ENCODE results near the gene LRRC71. TPM values are rescaled to one million over a fixed set of nuclear protein-coding genes. Genes with fewer than 3 reads are reported as not detected.

Gene LRRC71
- total RNA-seq, 1 experiment from 2014 or later: not detected

DNA sequence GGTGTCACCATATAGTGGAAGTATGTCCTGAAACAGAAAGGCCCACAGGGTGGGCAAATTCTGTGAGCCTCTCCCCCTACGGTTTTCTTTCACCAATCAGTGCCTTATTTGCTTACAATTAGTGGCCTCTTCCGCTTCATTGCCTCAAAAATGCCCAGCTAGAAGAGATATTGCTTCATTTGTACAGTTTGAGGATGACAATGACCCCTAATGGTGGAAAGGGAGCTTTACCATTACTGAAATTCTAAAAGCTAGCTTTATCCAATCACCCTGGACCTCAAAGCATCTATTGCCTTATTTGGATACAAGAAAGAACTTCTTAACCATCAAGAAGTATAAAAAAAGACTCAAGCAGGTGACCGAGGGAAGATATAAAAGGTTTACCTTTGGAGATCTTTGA is 49.6 kb downstream of the LRRC71 start:
- no peak overlapping the region for H3K27ac Mint-ChIP-seq (ENCODE audit: low read depth, unreplicated experiment)
- H3K4me3 Mint-ChIP-seq (ENCODE audit: unreplicated experiment): no peak overlapping the region
- TF ChIP-seq, protein P1, sequence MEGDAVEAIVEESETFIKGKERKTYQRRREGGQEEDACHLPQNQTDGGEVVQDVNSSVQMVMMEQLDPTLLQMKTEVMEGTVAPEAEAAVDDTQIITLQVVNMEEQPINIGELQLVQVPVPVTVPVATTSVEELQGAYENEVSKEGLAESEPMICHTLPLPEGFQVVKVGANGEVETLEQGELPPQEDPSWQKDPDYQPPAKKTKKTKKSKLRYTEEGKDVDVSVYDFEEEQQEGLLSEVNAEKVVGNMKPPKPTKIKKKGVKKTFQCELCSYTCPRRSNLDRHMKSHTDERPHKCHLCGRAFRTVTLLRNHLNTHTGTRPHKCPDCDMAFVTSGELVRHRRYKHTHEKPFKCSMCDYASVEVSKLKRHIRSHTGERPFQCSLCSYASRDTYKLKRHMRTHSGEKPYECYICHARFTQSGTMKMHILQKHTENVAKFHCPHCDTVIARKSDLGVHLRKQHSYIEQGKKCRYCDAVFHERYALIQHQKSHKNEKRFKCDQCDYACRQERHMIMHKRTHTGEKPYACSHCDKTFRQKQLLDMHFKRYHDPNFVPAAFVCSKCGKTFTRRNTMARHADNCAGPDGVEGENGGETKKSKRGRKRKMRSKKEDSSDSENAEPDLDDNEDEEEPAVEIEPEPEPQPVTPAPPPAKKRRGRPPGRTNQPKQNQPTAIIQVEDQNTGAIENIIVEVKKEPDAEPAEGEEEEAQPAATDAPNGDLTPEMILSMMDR (IDR thresholded peaks at IDR 0.05; ENCODE audit: unreplicated experiment): no peak
- H3K4me1 Mint-ChIP-seq (ENCODE audit: insufficient read depth, unreplicated experiment): no peaks in the 10 kb centered on the region
- ChIA-PET POLR2A (interaction anchor here (1.0 kb wide), 1 partner anchor 20 kb away, joined by 3 read pairs; no protein-coding TSS in a partner anchor), CTCF (interaction anchor here (0.5 to 2.5 kb wide), 9 partner anchors 11 to 133 kb away, joined by 3 to 10 read pairs (median 3); no protein-coding TSS in a partner anchor)
- BruUV-seq (replicated peaks): no TSS peak
- peaks cover 28% of the 10 kb centered on the region for H3K36me3 Mint-ChIP-seq (ENCODE audit: insufficient read depth, unreplicated experiment)
- no peaks in the 10 kb centered on the region for H3K27me3 Mint-ChIP-seq (ENCODE audit: insufficient read depth, unreplicated experiment)
- intact Hi-C loops (cut with micrococcal nuclease): no loop called here
- no peaks in the 10 kb centered on the region for H3K9me3 Mint-ChIP-seq (ENCODE audit: unreplicated experiment)
- no peak for DNase-seq (ENCODE audit: unreplicated experiment)

DNA sequence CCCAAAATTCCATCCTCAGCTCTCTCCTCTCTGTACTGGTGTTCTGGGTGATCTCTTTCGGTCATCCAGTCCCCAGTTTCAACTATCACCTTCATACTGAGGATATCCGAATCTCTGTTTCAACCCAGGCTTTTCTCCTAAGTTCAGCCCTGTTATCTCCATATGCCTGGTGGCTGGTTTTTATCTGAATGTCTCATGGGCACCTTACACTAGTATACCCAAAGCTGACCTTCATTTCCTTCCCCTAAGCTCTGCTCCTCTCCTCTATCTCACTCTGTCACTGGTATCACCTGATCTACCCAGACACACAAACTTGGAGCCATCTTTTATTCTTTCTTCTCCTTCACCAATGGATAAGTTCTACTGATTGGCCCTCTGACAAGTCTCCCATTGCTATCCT is 53.0 kb downstream of the LRRC71 start:
- CTCF ChIA-PET: interaction anchor here (0.6 to 1.1 kb wide), 4 partner anchors 12 to 975 kb away, joined by 3 to 4 read pairs (median 4); no protein-coding TSS in a partner anchor
- H3K9me3 Mint-ChIP-seq (ENCODE audit: unreplicated experiment): no peaks in the 10 kb centered on the region
- intact Hi-C loops (cut with micrococcal nuclease): no loop called here
- BruUV-seq (replicated peaks): no TSS peak
- peaks cover 53% of the 10 kb centered on the region for H3K36me3 Mint-ChIP-seq (ENCODE audit: insufficient read depth, unreplicated experiment)
- H3K4me3 Mint-ChIP-seq (ENCODE audit: unreplicated experiment): no peak overlapping the region
- DNase-seq (ENCODE audit: unreplicated experiment): no peak
- no peak overlapping the region for H3K27ac Mint-ChIP-seq (ENCODE audit: low read depth, unreplicated experiment)
- POLR2A ChIA-PET: no interaction called here
- no peaks in the 10 kb centered on the region for H3K4me1 Mint-ChIP-seq (ENCODE audit: insufficient read depth, unreplicated experiment)
- no peaks in the 10 kb centered on the region for H3K27me3 Mint-ChIP-seq (ENCODE audit: insufficient read depth, unreplicated experiment)
- TF ChIP-seq, protein P1 (IDR thresholded peaks at IDR 0.05; ENCODE audit: unreplicated experiment): no peak

DNA sequence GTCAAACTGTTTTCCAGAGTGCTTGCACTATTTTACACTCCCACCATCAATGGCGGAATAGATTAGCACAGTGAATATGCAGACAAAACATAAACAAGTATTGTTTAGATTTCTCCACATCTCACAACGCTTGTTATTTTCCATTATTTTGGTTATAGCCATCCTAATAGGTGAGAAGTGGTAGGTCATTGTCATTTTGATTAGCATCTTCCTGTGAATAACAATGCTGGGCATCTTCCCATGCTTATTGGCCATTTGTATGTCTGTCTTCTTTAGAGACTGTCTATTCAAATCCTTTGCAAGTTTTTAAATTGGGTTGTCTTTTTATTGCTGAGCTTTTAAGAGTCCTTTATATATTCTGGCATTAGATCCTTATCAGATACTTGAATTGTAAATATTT is 54.7 kb downstream of the LRRC71 start:
- POLR2A ChIA-PET: no interaction called here
- no peak overlapping the region for H3K4me3 Mint-ChIP-seq (ENCODE audit: unreplicated experiment)
- intact Hi-C loops (cut with micrococcal nuclease): no loop called here
- CTCF ChIA-PET: interaction anchor here (0.7 kb wide), 1 partner anchor 99 kb away, joined by 6 read pairs; no protein-coding TSS in a partner anchor
- no peaks in the 10 kb centered on the region for H3K4me1 Mint-ChIP-seq (ENCODE audit: insufficient read depth, unreplicated experiment)
- H3K27me3 Mint-ChIP-seq (ENCODE audit: insufficient read depth, unreplicated experiment): no peaks in the 10 kb centered on the region
- no peak for DNase-seq (ENCODE audit: unreplicated experiment)
- TF ChIP-seq, protein P1 (IDR thresholded peaks at IDR 0.05; ENCODE audit: unreplicated experiment): no peak
- H3K36me3 Mint-ChIP-seq (ENCODE audit: insufficient read depth, unreplicated experiment): peaks cover 61% of the 10 kb centered on the region
- no TSS peak for BruUV-seq (replicated peaks)
- H3K9me3 Mint-ChIP-seq (ENCODE audit: unreplicated experiment): no peaks in the 10 kb centered on the region
- H3K27ac Mint-ChIP-seq (ENCODE audit: low read depth, unreplicated experiment): no peak overlapping the region

DNA sequence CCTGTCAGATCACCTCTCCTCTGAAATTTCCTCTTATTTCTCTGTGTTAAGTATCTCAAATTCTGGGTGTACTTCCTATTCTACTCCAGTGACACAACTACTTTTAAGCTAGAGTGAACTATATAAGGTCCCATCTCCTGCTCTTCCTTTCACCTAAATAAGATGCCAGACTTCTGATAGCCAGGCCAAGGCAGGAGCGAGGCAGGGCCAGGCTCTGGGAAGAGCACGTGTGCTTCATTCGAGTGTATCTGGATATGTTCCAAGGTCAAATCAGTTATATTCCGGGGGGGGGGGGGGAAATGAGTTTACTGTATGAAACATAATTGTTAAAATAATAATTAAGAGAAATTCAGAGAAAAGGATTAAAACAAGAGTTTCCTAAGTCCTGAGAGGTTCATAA is 60.1 kb downstream of the LRRC71 start:
- TF ChIP-seq, protein P1 (IDR thresholded peaks at IDR 0.05; ENCODE audit: unreplicated experiment): no peak
- no peak for DNase-seq (ENCODE audit: unreplicated experiment)
- ChIA-PET POLR2A (interaction anchor here (0.7 kb wide), 1 partner anchor 15 kb away, joined by 3 read pairs; no protein-coding TSS in a partner anchor), CTCF (interaction anchor here (0.5 to 2.0 kb wide), 5 partner anchors 10 to 176 kb away, joined by 3 to 10 read pairs (median 3); no protein-coding TSS in a partner anchor)
- no peaks in the 10 kb centered on the region for H3K27me3 Mint-ChIP-seq (ENCODE audit: insufficient read depth, unreplicated experiment)
- peaks cover 65% of the 10 kb centered on the region for H3K36me3 Mint-ChIP-seq (ENCODE audit: insufficient read depth, unreplicated experiment)
- no TSS peak for BruUV-seq (replicated peaks)
- no peaks in the 10 kb centered on the region for H3K9me3 Mint-ChIP-seq (ENCODE audit: unreplicated experiment)
- no peaks in the 10 kb centered on the region for H3K4me1 Mint-ChIP-seq (ENCODE audit: insufficient read depth, unreplicated experiment)
- no peak overlapping the region for H3K27ac Mint-ChIP-seq (ENCODE audit: low read depth, unreplicated experiment)
- intact Hi-C loops (cut with micrococcal nuclease): no loop called here
- H3K4me3 Mint-ChIP-seq (ENCODE audit: unreplicated experiment): no peak overlapping the region

Small RNA genes lying within 50 kb of the gene (microRNA-seq; reads per million reads assigned to microRNA genes)
- not detected for gene MIR765

Other genes starting within 250 kb of the LRRC71 start
- not detected in 2 replicates for gene NES, start 243.2 kb upstream of the LRRC71 start, total RNA-seq (2022)
- 0.98 and 1.9 TPM in 2 replicates for gene CRABP2, start 215.0 kb upstream of the LRRC71 start, total RNA-seq (2022)
- 46.0 and 68.9 TPM in 2 replicates for gene METTL25B, start 192.2 kb upstream of the LRRC71 start, total RNA-seq (2022)
- 49.9 and 57.5 TPM in 2 replicates for gene ISG20L2, start 191.9 kb upstream of the LRRC71 start, total RNA-seq (2022)
- 233 and 261 TPM in 2 replicates for gene MRPL24, start 179.5 kb upstream of the LRRC71 start, total RNA-seq (2022)
- gene HDGF, start 169.0 kb upstream of the LRRC71 start, total RNA-seq (2022): 679 and 707 TPM in 2 replicates
- 112 and 131 TPM in 2 replicates for gene PRCC, start 153.1 kb upstream of the LRRC71 start, total RNA-seq (2022)
- 19.2 and 27.9 TPM in 2 replicates for gene SH2D2A, start 103.8 kb upstream of the LRRC71 start, total RNA-seq (2022)
- gene INSRR, start 61.5 kb upstream of the LRRC71 start, total RNA-seq (2022): not detected in 2 replicates
- 0.15 and 0.33 TPM in 2 replicates for gene NTRK1, start 59.8 kb upstream of the LRRC71 start, total RNA-seq (2022)
- gene PEAR1, start 26.9 kb upstream of the LRRC71 start, total RNA-seq (2022): 6.5 and 8.8 TPM in 2 replicates
- gene ARHGEF11, start 125.1 kb downstream of the LRRC71 start, total RNA-seq (2022): 34.5 and 38.5 TPM in 2 replicates
- gene ETV3L, start 179.2 kb downstream of the LRRC71 start, total RNA-seq (2022): not detected in 2 replicates
- 28.6 and 35.0 TPM in 2 replicates for gene ETV3, start 217.8 kb downstream of the LRRC71 start, total RNA-seq (2022)